AG10803 (cell line): ENCODE data around the gene STARD10.

Experiments
- DNase-seq: peaks from one replicate; pipeline ENCODE4 v3.0.0; 2010; ENCODE audit warnings: low read depth
- H3K4me3 ChIP-seq: 2 replicates; pipeline ENCODE4 v1.5.1; 2011; ENCODE audit warnings: mild to moderate bottlenecking, low read length, control low read depth
- TF ChIP-seq, protein P1 (sequence below): conservative IDR thresholded peaks from 2 replicates; pipeline ENCODE4 v1.5.1; 2011; ENCODE audit warnings: mild to moderate bottlenecking, low read length, control low read depth, inconsistent platforms

The STARD10 gene

DNA sequence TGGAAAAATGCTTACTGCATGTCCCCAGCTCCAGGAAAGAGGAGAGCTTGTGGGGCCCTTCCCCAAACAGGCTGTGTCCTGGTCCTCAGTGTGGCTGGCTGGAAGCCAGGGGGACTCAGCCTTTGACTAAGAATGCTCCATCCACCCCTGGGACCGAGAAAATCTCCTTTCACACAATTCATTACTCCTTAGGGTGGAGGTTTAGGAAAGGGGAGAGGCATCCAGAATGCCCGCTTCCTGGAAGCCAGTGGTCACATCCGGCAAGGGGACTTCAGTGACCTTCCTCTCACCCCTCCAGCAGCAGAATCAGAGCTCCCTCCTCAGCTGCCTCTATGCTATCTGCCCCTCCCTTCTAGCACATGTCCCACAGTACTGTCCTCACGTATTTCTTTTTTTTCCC, 42.3 kb upstream of the STARD10 start:
- TF ChIP-seq, protein P1, sequence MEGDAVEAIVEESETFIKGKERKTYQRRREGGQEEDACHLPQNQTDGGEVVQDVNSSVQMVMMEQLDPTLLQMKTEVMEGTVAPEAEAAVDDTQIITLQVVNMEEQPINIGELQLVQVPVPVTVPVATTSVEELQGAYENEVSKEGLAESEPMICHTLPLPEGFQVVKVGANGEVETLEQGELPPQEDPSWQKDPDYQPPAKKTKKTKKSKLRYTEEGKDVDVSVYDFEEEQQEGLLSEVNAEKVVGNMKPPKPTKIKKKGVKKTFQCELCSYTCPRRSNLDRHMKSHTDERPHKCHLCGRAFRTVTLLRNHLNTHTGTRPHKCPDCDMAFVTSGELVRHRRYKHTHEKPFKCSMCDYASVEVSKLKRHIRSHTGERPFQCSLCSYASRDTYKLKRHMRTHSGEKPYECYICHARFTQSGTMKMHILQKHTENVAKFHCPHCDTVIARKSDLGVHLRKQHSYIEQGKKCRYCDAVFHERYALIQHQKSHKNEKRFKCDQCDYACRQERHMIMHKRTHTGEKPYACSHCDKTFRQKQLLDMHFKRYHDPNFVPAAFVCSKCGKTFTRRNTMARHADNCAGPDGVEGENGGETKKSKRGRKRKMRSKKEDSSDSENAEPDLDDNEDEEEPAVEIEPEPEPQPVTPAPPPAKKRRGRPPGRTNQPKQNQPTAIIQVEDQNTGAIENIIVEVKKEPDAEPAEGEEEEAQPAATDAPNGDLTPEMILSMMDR, result no peak
- DNase-seq, result no peak
- H3K4me3 ChIP-seq, result no peak overlapping the region

DNA sequence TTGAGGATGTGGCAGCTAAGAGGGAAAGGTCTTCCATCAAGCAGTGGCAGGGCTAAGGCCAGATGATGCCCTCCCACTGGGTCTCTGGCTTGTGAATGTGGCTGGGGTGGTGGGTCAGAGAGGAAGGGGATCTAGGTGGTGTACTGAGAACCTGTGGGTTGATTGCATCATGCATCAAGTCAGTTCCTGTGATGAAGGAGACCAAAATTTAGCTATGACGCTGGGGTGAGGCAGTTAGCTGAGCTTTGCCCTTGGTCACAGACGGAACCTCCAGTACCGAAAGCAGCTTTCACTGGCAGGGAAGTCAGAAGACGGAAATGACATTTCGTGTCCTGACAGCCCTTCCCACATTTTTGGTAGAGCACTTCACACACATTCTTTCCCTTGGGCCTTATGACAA, 41.1 kb upstream of the STARD10 start:
- H3K4me3 ChIP-seq, result no peak overlapping the region
- TF ChIP-seq, protein P1, result no peak
- no peak for DNase-seq

DNA sequence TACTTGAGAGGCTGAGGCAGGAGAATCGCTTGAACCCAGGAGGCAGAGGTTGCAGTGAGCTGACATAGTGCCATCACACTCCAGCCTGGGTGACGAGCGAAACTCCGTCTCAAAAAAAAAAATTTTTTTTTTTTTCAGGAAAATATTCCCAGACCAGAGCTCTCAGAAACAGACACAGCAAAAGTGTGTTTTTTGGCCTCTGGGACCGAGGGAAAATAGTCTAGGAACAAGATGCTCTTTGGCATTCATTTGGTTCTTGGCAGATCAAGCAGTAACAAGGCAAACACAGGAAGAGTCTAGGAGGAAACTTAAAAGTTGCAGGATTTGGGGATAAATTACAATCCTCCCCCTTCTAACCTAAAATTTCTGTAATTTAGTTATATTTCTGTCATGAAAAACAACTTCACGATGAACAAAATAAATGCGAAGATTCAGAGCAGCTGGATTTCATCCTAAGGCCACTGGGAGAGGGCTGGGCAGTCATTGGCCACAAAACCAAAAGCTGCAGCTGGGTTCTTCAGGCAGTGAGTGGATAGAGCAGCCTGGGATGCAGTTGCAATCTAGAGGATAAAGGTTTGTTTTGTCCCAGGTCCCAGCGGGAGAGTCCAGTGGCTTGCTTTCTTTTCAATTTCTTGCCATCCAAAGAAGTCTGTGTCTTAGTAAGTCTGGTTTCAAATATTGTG, 40.1 kb upstream of the STARD10 start:
- no peak for DNase-seq
- TF ChIP-seq, protein P1, result no peak
- no peak overlapping the region for H3K4me3 ChIP-seq

DNA sequence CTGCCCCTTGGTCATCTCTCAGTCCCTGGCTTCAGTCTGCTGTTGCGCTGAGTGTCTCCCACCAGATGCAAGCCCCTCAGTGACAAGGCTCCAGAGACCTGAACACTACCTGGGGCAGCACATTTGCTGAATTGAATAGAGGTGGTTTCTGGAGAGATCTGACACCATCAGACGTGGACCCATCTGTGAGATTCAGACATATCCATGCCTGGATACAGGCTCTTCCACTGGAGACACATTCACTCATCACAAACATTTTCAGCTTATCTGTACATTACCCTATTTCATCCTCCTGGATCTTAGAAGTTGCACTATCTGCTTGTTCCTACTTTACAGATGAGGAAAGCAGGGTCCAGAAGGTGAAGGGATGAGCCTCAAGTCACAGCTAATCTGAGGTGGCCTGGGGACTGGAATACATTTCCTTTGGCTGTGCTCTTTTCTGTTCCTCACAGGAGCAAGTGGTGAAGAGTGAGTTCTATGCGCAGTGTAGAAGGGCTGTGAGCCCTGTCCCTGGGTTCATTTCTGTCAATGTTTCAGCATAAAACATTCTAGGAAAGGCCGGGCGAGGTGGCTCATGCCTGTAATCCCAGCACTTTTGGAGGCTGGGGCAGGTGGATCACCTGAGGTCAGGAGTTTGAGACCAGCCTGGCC, 39.4 kb upstream of the STARD10 start:
- DNase-seq, result no peak
- H3K4me3 ChIP-seq, result no peak overlapping the region
- TF ChIP-seq, protein P1, result no peak

DNA sequence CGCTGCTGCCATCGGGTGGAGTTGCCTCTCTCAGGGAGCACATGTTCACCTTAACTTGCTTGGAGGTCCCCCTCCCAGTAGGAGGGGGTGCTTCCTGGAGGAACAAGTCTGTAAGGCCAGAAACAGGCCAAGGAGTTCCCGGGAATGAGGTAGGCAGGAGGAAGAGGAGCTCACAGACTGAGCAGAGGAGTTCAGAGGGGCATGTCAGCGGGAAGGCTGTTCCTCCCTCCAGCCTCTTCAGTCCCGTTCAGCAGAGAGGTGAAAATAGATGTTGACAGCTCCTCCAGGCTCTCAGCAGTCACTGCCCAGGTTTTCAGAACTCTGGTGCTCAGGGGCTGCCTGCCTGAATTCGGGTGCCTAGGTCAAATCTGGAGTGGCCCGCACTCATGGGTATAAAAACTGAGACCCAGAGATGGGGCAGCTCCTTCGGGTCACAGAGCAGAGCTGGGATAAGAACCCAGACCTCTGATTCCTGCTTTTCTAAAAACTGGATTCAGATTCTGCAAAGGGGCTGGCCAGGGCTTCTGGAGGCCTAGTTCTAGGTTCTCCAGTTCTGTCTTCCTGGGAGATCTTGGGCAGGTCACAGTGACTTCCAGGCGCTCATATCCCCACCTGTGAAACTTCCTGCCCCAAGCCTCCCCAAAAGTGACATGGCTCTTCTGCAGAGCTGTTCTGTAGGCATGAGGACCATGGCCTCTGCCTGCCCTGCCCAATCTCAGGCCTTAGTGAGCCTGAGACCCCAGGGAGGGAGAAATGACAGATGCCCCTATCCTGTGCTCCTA, 38.6 kb upstream of the STARD10 start:
- TF ChIP-seq, protein P1, result no peak
- no peak overlapping the region for H3K4me3 ChIP-seq
- no peak for DNase-seq

DNA sequence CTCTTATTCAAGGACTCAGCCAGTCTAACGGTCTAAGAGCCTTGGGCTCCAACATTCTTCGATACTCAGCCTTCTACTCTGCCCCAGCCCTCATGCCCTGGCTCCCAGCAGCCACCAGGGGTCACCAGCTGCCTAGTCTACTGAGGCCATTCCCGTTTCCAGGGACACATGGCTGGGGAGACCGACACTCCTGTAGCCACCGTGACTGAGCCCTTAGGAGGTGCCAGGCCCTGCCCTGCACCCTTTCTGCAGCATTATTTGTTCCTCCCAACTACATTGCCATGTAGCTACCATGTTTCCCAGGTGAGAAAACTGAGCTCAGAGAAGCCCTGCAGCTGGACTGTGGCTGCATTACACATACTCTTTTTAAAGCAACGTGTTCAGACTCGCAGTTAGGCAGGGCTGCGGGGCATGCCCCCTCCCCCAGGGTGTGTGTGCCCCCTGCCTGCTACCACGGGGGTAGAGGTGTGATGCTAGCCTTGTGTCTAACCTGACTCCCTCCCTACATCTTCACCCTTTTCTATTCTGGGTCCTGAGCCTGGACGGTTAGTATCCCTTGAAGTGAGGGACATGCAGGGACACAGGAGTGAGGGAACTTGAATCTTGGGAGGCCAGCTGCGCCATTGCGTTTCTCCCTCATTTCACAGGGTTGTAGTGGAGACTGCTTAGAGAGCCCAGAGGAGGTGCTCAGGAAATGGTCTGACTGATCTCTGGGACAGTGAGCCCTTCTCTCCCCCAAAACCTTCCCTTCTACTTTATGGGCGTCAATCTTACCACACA, 37.9 kb upstream of the STARD10 start:
- H3K4me3 ChIP-seq, result no peak overlapping the region
- DNase-seq, result peak; percentile 74
- TF ChIP-seq, protein P1, result peak; percentile 97
